ENCODE data around the gene BAG5.
"Not testable (repeated sequence)": the region's sequence is repeated elsewhere in the genome, so short reads cannot be mapped to it uniquely, and the experiment has no call there.

Gene BAG5

DNA sequence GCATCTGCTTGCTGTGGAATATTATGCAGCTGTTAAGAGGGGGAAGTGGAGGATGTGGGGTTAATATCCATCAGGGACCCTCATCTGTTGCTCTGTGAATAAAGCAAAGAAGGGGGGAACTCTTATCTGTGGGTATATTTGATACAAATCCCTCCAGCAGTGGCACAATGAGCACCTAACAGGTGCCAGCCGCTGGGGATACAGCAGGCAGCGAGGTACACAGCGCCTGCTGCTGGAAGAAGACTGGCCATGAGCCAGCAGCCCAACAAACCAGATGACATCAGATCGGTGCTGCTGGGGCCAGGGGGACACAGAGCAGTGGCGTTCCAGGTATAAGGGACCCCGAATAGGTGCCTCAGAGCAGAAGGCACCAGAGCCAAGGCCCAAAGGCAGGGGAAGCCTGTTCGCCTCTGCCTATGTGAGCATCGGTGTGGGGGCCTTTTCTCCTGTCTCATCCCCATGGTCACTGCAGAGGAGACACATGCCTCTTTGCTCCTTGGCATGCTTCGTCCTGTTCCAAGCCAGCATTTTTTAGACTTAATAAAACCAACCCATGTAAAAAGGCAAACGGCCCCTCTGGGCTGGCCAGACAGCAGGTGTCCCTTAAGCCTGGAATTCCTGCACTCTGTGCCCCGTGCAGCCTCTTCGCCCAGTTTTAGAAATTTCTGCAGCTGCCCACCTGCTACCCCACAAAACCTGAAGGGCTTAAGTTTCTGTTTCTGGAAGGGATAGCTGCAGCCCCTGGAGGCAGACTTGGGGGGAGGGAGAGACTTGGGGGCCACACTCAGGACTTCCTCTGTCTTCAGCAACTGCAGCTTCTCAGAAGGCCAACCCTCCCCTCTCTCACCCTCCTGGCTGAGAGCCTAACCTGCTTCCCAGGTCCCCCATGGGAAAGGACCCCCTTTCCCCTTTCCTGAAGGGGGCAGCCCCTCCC is 38.2 kb downstream of the BAG5 start:
- no peak for FAIRE-seq
- no peak for DNase-seq (ENCODE audit: low spot score)

- FAIRE-seq (no peak), DNase-seq (ENCODE audit: low spot score) (no peak)
These were observed 38.9 kb downstream of the BAG5 start for GRCh38 chr14:103523575-103523954.

DNA sequence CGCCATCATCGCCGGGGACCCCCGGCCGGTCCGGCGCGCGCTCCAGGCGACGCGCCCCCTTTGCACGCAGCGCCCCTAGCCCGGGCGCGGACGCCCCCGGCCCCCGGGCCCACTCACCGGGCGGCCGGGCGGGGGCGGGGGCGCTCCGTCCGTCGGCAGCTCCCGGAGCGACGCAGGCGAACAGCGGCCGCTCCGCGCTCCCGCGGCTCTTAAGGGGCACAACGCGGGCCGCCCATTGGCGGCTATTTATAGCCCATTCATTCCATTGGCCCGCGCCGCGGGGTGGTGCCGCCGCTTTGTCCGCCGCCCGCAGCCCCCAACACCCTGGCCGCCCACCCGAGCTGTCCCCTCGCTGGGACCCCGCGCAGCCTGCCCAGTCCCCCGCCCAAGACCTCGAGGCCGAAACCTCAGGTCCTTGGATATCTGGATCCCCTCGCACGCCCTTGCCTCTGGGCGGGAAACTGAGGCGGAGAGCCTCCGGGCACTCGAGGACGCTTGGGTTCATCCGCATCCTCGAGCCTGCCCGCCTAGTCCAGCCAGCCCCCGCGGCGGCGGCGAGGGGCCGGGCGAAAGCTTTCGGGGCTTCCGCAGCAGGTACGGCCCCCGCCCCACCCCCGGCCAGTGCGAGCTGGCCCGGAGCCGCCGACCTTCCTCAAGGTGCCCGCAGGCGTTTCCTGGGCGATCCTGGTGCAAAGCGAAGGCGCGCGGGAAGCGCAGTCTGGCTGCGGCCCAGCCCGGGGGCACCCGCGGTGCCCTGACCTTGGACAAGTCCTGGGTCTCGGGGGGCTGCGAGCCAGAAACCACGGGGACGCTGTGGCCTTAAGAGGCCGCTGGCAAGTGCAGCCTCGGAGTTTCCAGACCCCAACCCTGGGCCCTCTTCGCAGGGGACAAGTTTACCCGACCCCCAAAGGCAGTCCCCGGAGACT is 39.5 kb downstream of the BAG5 start, which contains the start of gene CKB:
Gene CKB (minus strand): TSS at position 182 of the 926 bp plus-strand sequence. CDS start 337 bp downstream, outside the sequence.
- no peak for FAIRE-seq
- DNase-seq (ENCODE audit: low spot score): peak; percentile 68

DNA sequence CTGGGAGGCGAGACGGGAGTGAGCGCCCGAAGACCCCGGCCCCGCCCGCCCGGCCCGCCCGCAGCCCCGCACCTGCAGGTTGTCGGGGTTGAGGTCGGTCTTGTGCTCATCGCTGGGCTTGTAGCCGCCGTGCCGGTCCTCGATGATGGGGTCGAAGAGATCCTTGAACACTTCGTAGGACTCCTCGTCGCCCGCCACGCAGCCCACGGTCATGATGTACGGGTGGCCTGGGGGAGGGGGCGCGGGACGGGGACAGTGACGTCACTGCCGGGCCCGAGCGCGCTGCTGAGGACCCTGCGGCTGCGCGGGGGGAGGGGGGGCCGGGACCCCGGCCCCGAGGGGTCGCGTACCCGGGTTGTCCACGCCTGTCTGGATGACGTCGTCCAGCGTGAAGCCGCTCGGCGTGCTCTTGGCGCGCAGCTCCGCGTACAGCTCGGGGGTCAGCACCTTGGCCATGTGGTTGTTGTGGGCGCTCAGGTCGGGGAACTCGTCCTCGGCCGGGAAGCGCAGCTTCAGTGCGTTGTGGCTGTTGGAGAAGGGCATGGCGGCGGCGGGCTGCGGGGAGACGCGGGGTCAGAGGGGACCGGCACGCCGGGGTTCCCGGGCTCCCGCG is 40.4 kb downstream of the BAG5 start:
- no peak for FAIRE-seq

DNA sequence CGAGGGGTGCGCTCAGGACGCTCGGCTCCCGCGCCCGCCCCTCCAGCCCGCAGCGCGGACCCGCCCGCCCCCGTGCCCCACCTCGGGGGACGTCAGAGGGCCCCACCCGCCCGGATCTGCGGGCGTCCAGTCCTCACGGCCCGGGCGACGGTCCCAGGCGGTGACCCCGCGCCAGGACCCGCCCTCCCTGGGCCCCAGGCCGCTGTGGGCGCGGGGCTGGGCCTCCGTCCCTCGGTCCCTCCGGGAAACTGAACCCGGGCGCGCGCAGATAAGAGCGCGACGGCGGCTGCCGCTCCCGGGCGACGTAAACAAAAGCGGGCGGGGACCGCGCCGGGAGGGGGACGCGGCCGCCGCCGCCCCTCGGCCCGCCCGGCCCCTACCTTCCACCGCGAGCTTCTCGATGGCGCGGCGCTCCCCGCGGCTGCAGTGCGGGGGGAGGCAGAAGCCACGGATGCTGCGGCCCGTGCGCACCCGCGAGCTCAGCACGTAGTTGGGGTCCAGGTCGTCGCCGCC is 41.0 kb downstream of the BAG5 start:
- no peak for DNase-seq (ENCODE audit: low spot score)

More for the DNA sequence above, 40.4 kb downstream of the BAG5 start:
- DNase-seq (ENCODE audit: low spot score): no peak

DNA sequence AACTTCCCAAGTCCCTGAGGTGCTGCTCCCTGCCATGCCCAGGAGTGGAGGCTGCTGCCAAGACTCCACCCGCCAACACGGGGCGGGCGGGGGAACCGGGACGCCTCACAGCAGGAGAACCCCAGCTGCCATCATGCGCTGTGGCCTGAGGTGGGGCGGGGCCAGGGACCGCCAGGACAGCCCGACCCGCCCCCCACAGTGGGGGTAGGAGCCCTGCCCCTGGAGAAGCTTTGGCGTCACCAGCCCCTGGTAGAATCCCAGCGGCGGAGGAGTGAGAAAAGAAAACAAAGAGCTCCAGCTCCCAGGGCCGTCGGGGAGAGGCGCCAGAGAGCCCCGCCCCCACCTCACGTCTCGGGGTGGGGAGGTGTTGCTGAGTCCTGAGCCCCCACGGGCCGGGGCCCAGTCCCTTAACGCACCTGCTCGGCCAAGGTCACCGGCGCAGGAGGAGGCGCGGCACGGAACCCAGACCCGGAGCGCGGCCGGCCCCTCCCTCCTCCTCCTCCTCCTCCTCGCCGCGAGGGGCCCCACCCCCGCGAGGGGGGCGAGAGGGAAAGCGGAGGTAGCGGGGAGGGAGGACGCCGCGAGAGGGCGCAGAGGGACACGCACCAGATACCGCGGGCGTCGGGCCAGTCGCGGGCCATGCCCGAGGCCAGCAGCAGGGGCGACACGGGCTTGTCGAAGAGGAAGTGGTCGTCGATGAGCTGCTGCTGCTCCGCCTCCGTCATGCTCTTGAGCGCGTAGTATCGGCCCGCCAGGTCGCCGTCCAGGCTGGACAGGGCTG is 41.6 kb downstream of the BAG5 start:
- no peak for FAIRE-seq
- peak; percentile 88 for DNase-seq (ENCODE audit: low spot score)

More for the DNA sequence above, 41.0 kb downstream of the BAG5 start:
- no peak for FAIRE-seq

GRCh38 chr14:103520269-103520656 is 42.2 kb downstream of the BAG5 start:
- no peak for FAIRE-seq
- no peak for DNase-seq (ENCODE audit: low spot score)

GRCh38 chr14:103519837-103520212 is 42.6 kb downstream of the BAG5 start:
- no peak for FAIRE-seq
- no peak for DNase-seq (ENCODE audit: low spot score)

GRCh38 chr14:103519043-103519836 is 43.2 kb downstream of the BAG5 start:
- DNase-seq (ENCODE audit: low spot score) (no peak), FAIRE-seq (no peak)

DNA sequence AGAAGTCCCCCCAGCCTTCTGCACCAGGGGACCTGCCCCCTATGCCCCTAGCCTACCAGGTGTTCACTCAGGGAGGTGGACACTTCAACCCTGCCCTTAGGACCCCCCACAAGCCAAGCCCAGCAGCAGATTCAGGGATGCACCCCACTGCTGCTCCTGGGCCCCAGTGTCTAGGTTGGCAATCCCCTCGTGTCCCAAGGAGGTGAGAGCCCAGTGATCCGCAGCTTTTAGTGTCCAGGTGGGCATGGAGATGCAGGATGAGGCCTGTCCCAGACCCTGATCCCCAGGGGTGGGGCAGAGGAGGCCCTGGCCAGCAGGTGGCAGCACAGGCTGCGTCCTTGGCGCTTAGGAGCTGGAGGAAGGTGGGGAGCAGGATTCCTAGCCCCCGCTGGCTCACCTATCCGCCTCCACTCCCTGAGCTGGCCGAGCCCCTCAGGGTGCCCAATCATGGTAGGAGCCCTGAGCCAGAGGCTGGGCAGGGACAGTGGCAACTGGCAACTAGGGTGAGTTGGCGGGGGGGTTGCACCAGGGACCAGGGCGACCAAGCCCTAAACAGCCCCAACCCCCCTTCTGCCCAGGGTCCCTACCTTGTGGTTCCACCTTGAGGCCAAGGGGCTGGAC is 43.9 kb downstream of the BAG5 start:
- FAIRE-seq: no peak
- peak; percentile 66 for DNase-seq (ENCODE audit: low spot score)

DNA sequence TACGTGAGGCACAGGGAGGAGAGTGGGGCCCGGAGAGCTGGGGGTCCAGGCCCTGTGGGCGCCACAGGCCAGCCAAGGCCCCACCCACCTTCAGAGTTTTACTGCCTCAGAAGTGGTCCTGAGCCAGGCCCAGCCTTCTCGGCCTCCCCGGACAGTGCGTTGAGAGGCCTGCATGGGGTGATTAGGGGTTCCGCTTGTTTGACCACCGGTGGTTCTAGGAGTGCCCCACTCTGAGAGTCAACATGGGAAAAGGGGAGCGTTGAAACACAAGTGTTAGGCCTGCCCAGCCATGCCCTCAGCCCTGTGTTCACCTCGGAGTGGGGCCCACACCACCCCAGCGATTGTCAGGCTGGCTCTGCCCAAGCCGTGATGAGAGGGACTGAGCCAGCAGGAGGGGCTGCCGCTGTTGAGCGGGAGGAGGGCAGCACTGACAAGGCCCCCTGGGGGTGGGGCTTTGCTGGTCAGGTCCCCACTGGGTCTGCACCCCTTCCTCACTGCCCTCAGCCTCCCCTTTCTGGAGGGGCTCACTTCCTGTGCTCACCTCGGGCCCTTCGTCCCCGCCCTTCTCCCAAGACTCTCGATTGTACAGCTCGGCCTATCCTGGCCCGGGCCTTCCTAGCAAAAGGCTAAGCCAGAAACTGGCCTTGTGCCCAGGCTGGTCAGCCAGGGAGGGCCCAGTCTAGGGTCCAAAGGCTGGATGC is 44.6 kb downstream of the BAG5 start:
- DNase-seq (ENCODE audit: low spot score) (no peak), FAIRE-seq (no peak)

DNA sequence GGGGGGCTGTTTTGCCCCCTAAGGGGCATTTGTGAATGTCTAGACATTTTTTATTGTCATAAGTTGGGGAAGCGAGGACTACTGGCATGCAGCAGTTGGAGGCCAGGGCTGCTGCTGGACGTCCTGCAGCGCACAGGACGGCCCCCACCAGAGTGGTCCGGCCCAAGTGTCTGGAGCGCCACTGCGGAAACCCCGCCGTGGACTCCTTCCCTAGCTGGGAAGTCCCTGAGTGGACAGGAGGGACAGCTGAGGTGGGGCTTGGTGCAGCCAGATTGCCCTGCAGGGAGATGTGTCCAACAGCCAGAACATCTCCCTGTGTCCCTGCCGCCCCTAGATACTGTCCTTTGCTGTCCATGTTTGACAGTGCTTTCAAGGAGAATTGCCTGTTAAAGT is 45.3 kb downstream of the BAG5 start:
- no peak for DNase-seq (ENCODE audit: low spot score)
- FAIRE-seq: no peak

DNA sequence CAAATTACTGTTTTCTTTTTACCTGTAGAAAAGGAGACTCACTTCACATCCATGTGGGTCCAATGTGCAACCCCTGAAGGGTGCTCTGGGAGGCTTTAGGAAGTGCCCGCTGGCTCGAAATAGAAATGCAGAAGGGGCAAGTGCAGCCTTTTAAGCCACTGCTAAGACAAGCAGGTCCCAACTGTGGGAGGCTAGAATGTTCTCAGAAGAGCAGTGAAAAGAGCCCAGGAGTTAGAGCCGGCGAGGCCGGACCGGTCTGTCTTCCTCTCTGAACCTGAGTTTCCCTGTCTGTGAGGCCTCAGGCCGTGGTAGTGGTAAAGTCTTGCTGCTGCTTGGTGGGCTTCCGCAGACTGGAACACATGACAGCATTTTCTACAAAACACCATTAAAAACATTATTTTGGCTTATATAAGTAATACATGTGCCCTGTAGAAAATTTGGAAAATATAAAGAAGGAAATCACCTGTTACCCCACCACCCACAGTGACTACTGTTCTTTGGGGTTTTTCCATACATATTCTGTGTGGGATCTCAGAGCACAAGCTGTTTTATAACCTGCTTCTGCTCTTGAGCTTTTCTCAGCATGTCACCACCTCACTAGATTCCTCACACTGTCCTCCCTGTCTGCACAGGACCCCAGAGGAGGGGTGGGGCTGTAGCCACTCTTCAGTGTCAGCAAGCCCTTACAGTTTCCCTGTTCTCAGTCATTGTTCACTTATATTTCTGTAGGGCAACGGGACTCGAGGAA is 45.9 kb downstream of the BAG5 start:
- no peak for DNase-seq (ENCODE audit: low spot score)
- no peak for FAIRE-seq

- FAIRE-seq (no peak), DNase-seq (ENCODE audit: low spot score) (no peak)
These were observed 47.6 kb downstream of the BAG5 start for GRCh38 chr14:103514596-103515421.

DNA sequence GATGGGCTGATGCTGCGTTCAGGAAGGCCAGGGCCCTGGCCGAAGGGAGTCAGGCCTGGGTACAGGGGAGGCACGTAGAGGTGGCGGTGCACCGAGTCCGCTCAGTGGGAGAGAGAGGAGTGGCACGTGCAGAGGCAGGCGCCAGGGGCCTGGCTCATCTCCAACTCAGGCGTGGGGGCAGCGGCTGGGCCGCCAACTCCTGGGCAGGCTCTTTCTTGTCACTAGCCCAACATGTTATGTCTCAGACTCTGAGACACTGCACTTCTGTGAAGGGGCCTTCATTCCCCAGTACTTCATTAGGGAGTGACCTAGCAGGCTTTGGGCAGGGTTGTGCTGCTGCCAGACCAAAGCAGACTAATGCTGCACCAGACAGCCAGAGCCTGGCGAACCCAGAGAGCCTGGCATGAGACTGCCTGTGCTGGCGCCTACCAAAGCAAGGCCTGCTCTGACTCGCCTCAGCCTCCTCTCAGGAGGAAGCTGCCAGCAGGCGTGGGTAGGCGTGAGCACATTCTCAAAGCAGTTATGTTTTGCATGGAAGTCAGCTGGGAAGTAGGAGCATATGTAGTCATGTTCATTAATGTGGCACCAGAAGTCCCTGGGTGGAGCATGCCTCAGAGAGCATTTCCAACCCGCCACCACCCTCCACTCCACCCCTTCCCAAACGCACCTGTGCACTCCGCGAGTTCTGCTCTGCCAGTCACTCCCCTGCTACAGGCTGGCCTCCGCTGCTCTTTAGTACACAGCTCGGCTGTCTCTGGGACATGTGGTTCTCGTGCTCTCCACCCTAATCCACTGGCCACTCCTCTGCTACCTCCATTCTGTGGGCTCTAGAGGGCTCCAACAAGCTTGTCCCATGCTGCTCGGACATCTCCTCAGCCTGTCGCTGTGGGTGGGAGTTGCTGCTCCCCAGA is 49.5 kb downstream of the BAG5 start:
- DNase-seq (ENCODE audit: low spot score) (no peak), FAIRE-seq (no peak)

DNA sequence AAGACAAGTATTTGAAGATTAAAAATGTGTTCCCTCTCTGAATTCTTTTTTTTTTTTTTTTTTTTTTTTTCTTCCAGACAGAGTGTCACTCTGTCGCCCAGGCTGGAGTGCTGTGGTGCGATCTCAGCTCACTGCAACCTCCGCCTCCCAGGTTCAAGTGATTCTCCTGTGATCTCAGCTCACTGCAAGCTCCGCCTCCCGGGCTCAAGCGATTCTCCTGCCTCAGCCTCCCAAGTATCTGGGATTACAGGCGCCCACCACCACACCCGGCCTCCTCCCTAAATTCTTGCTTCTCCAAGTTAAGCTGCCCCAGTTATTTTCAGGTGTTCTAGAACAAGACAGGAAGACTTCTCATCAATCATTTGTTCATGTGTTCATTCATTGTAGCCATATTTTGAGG is 50.3 kb downstream of the BAG5 start:
- DNase-seq (ENCODE audit: low spot score); FAIRE-seq: not testable (repeated sequence)

All from urothelium cell line (cell line).